ENCODE measurements around the gene ERMN.
"Not testable (repeated sequence)": the region's sequence is repeated elsewhere in the genome, so short reads cannot be mapped to it uniquely, and the experiment has no call there.

ERMN gene, protein sequence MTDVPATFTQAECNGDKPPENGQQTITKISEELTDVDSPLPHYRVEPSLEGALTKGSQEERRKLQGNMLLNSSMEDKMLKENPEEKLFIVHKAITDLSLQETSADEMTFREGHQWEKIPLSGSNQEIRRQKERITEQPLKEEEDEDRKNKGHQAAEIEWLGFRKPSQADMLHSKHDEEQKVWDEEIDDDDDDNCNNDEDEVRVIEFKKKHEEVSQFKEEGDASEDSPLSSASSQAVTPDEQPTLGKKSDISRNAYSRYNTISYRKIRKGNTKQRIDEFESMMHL

DNA sequence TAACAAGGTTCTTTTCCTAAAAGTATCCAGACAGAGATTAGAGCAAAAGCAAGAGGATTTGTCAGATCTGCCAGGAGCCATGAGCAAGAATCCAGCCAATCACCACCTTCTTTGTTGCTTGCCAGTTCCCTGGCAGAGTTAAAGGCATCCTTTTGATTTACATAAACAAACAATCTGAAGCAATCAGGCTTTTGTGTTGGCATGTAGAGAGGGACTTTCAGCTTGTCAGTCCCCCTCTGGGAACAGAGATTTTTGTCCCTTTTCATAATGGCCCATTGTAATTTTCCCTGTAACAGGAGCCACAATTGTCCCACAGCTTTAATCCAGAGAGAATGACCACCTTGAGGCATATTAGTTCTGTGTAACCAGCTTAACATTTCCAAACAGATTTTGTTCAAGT lies at the start of gene ERMN:
ERMN (minus strand) TSS at position 39 of the 400 bp plus-strand sequence. CDS start 182 bp downstream, outside the sequence.
- no peak for DNase-seq (ENCODE audit: low read depth)

DNA sequence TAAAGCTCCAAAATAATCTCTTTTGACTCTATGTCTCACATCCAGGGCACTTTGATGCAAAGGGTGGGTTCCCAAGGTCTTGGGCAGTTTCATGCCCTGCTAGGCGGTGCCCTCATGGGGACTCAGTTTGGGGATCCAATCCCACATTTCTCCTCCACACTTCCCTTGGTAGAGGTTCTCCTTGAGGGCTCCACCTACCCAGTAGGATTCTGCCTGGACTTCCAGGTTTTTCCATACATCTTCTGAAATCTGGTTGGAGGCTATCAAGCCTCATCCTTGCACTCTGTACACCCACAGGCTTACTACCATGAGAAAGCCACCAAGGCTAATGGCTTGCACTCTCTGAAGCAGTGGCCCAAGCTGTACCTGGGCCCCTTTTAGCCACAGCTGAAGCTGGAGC lies 49.8 kb upstream of the ERMN start:
- DNase-seq (ENCODE audit: low read depth), result no peak

DNA sequence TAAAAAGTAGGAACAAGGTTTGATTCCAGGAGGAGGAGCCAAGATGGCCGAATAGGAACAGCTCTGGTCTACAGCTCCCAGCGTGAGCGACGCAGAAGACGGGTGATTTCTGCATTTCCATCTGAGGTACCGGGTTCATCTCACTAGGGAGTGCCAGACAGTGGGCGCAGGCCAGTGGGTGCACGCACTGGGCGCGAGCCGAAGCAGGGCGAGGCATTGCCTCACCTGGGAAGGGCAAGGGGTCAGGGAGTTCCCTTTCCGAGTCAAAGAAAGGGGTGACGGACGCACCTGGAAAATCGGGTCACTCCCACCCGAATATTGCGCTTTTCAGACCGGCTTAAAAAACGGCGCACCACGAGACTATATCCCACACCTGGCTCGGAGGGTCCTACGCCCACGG lies 42.9 kb upstream of the ERMN start:
- not testable (repeated sequence) for DNase-seq (ENCODE audit: low read depth)

DNA sequence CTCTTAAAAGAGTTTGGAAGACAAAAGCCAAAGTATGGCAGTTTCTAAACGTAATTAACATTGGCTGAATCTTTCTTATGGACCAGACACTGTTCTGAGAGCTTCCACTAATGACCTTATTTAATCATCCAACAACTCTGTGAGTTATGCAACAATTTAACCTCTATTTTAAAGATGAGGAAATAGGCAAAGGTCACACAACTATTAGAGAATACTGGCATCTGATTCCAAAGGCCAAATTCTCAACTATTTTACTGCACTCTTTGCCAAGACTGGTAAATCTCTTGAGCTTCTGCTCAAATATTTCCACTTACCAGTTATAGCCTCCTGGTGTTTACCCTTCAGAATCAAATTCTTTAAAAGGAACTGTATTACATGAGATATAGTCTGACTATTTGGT lies 42.1 kb upstream of the ERMN start:
- no peak for DNase-seq (ENCODE audit: low read depth)

DNA sequence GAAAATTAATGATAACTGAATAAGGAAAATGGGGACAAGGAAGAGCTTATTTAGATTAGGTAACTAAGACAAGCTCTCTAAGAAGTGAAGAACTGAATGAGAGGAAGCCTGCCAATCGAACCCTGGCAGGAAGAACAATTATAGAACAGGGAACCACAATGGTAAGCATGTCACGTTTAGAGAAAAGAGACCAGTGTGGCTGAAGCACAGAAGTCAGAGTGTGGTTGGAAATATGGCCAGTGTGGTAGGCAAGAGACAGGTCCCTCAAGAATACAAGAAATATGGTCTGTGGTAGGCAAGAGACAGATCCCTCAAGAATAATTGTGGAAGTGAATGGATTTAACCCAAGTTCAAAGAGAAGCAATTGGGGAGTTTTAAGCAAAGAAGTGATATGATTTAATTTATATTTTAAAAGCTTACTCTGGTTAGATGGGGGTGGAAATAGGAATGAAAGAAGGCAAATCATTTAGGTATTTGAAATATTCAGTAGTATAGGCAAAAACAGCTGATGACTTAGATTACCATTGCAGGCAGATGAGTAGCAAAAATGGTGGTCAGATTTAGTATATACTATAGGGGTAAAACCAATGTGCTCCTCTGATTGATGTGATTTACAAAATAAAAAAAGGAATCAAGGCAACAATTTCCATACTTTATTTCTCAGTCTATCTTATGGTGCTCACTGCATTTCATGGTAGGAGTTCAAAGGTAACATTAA lies 38.8 kb upstream of the ERMN start:
- no peak for DNase-seq (ENCODE audit: low read depth)

DNA sequence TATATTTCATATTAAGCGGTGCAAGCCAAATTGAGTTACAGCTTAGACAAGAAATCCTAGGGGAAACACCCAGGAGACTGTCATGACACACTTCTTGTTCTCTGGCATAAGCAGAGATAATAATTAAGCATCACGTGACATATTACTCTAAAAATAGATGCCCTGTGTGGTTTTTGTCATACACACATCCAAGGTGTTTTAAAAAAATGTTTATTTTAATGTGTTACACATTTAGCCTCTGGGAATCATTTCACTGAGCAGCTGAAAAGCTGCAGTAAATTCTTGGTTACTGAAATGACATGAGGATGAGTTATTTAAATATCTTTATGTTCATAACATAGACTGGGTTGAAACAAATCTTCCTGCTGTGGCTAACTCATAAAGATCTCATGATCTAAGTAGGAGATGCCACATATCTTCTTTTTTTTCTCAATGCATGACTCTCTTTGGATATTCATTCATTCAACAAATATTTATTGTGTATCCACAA lies 38.0 kb upstream of the ERMN start:
- DNase-seq (ENCODE audit: low read depth), result no peak

DNA sequence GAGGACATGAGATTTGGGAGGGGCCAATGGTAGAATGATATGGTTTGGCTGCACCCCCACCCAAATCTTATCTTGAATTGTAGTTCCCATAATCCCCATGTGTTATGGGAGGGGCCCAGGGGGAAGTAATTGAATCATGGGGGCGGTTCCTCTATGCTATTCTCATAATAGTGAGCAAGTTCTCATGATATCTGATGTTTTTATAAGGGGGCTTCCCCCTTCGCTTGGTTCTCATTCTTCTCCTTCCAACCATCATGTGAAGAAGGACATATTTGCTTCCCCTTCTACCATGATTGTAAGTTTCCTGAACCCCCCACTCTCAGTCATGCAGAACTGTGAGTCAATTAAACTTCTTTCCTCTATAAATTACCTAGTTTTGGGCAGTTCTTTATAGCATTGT lies 37.0 kb upstream of the ERMN start:
- DNase-seq (ENCODE audit: low read depth), result no peak

DNA sequence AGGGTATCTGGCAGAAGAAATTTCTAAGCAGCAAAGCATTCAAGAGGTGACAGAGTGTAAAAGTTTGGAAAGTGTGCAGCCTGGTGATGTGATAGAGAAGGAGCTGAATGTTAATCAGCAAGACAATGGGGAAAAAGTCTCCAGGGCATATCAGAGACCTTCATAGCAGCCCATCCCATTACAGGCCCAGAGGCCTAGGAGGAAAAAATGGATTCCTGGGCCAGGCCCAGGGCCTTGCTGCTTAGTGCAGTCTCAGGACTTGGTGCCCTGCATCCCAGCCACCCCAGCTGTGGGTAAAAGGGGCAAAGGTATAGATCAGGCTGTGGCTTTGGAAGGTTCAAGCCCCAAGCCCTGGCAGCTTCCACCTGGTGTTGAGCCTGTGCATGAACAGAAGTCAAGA lies 35.9 kb upstream of the ERMN start:
- DNase-seq (ENCODE audit: low read depth), result no peak

DNA sequence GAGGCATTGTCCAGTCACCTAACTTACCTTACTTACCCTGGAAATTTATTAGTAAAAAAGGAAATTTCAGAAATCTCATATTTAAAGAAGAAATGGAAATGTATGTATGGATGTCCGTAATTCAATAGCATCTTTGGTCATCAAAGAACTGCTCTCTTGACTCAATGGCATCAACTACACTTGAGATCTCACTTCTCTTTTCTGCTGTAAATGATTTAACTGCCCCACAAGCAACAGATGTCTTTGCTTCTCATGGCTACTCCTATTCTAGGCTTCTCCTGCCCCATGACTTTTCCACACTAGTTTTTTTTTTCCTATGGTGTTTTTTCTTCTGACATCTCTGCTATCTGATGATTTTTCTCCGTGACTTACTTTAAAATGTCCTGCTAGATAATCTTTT lies 34.0 kb upstream of the ERMN start:
- no peak for DNase-seq (ENCODE audit: low read depth)

DNA sequence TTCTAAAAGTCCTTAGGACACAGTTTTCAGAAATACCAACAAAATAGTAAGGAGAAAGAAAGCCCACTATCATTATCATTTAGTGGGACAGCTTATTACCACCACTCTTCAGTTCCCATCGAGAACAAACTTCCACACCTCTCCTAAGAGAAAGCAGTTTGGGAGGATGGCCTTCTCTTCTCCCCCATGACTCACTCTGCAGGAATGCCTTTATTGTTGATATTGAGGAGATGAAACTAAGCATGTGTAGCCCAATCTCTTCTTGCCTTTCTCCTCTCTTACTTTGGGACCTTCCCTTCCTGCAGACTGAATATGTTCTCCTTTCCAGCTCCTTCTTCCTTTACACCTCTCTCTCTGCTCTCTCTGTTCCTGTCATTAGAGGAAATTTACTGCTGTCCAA lies 30.0 kb upstream of the ERMN start:
- no peak for DNase-seq (ENCODE audit: low read depth)

DNA sequence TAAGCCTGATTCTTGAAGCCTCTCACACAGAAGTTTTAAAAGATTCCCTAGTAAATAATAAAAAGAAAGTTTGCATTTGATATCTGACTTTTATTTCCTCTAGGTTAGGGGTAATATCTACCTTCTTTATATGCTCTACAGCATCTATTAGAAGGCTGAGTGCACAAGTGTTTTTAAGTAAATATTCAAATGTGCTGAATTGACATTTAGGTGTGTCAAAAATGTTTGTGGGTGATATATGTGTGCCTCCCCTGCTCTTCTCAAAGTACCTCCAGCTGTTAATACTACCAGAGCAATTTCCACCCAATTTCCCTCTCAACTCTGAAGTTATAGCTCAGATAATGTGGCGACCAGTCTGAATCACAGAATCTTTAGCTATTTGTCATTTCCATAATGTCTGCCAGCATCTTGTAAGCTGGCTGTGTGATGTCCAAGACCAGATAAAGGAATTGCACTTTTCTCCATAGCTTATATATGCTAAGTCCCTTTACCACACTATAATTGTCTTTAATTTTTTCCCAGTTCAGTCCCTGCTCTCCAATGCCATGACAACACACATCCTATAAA lies 24.4 kb upstream of the ERMN start:
- no peak for DNase-seq (ENCODE audit: low read depth)

DNA sequence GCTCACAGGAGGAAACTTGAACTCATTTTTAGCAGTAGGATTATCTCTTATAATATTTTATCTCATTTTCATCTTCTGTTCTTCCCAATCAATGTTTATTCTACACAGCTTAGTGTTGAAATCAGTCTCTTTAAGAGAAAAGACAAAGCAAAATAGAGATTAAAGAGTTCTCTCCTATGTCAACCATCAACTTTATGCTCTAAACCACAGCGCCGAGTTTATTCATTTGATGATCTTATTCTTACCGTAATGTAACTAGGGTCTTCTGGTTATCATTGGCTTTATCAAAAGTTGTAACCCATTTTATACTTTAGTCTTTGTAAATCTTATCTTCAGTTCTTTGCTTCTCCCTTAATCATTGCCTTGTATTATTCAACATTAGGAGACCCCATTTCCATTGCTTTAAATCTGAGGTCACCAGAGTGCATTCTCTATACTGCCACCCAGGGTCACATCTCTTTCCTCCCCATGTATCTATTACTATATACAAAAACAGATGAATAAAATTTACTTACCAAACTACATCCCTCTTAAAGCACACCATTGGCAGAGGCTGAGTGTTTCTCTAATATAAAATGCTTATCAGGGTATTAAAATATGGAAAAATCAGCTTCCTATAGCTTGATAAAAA lies 22.8 kb upstream of the ERMN start:
- no peak for DNase-seq (ENCODE audit: low read depth)

DNA sequence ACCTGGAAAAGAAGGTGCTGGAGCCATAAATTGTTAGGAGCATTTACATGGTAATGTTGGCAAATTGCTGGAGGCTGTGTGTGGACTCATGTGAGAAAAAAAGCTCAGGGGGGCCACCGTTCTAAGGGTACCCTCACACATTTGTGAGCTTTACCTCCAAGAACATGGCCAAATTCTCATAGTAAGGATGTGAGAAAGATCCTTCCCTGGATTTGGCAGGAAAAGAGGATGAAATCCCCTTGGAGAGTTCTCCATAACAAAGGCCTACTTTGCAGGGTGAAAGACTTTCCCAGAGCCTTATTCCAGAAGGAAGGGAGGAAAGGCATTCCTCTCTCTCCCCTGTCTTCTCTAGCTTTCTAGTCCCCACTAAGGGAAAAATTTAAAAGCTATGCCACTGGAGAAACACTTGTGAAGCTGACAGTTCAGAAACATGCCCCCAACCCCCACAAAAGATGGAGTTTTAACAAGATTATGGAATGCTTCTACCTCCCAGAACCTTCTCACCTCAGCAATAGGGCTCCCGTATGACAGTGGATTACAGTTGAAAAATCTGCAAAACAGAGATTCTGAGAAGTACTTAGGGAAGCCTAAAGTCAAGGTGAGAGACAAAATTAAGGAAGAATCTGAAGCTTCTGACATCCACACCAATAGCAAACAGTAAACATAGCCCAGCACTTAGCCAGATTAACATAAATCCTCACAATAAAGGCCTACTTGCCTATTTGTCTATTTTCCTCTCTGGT lies 20.2 kb upstream of the ERMN start:
- DNase-seq (ENCODE audit: low read depth), result no peak

DNA sequence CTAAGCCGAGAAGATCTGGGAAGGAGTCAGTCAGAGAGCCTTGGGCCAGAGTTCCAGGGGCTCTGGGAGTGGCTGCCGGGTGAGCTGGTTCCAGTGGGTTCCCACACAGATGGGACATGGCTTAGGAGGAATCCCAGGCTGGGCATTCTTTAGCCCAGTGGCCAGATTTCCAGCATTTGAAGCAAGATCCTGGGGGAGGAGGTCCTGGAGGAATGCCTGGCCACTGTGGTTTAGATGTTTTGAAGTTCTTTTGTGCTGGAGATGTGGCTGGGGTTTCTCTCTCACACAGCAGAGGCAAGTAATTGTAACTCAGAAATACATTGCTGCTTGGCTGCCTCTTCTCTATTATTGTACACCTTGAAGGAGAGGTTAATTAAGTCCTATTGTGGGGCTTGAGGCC lies 15.8 kb upstream of the ERMN start:
- not testable (repeated sequence) for DNase-seq (ENCODE audit: low read depth)

DNA sequence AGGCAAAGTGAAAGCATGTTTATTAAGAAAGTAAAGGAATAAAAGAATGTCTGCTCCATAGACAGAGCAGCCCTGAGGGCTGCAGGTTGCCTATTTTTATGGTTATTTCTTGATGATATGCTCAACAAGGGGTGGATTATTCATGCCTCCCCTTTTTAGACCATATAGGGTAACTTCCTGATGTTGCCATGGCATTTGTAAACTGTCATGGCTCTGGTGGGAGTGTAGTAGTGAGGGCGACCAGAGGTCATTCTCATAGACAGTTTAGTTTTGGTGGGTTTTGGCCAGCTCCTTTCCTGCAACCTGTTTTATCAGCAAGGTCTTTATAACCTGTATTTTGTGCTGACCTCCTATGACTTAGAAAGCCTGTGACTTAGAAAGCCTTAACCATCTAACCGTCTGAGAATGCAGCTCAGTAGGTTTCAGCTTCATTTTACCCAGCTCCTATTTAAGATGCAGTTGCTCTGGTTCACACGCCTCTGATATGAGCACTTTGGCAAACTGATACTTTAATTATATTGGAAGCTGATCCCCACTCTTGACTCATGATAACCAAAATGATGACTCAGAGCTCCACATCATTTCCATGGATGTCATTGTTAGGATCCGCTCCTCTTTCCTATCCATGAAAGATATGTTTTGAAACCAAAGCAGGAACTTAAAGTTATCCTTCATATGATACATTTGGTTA lies 14.5 kb upstream of the ERMN start:
- no peak for DNase-seq (ENCODE audit: low read depth)

DNA sequence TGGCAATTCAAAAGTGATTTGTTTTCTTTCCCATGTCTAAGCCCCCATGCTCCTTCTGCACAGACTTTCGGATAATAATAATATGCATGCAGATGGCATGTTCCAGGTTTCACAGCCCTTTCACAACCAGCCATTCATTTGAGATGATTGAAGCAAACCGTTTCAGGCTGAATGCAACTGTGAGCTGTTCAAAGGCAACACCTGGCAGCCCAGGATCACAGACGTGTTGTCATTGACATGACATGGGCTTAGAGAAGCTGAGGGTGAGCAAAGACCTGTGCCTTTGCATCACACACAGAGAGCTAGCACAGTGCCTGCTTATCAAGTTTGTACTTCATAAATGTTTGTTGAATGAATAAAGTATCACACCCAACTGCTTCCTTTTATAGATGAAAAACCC lies 12.4 kb upstream of the ERMN start:
- DNase-seq (ENCODE audit: low read depth), result no peak

DNA sequence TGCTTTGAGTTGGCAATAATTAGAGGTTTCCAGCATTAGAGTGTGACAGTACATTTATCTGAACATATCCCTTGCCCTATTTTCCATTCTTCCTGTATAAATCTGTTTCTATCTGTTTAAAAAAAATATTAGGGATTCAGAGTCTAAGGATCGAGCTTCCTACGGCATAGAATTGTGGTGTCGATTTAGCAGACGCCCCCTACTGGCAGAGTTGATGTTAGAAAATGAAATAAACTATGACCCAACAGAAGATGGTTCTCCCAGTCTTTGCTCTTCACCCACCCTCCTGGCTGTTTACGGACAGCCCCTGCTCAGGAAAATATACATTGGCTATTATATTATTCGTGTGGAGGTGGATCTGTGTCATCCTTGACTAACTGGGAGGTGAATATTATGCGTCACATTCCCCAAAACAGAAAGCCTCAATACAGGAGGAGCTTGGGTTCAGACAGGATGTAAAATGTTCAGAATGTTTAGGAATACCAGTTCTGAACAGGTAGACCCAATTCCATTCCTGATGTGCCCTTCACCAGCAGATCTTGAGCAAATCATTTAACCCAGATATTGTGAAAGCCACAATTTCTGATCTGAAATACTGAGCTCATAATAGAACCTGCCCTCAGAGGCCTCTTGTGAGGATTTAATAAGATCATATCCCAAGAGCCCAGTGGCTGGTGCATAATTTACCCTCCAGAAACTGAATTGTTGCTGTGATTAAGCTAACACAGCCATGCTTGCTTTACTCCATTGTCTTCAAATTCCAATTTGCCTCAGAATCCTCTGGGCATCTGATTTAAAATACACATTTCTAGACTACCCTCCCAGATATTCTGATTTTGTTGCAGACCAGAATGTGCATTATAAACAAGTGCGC lies 10.8 kb upstream of the ERMN start:
- DNase-seq (ENCODE audit: low read depth), result peak; percentile 34

DNA sequence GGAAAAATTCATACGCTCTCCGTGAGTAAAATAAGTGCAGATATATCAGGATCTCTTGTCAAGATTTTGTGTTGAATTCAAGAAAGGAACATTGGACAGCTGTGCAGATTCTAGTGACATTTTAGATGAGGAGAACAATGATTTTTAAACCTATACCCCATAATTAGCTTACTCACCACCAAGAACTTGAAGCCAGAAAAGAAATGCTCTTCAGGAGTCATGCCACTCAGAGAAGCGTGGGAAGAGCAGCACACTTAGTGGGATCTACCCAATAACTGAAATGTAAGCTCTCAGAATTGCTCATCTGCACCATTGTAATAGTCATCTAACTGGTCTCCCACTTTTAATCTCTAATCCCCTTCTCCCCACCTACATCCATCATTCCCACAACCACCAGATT lies 9.2 kb upstream of the ERMN start:
- no peak for DNase-seq (ENCODE audit: low read depth)

DNA sequence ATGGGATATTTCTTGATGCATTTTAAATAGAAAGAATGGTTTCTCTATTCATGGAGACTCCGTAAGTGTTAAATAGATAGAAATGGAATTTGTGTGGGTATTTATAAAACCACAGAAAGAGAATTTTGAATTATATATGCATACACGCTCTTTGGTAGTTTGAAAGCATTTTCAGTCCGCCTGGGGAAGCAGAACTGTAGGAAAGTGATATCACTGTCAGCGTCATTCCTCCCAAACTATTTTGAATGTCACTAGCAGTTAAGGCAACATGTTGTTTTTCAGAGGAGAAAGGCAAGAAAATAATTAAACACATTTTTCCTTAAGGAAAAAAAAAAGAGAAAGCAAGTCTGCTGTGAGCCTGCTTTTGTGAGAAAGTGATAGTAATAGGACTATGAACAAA lies 8.7 kb upstream of the ERMN start:
- no peak for DNase-seq (ENCODE audit: low read depth)

DNA sequence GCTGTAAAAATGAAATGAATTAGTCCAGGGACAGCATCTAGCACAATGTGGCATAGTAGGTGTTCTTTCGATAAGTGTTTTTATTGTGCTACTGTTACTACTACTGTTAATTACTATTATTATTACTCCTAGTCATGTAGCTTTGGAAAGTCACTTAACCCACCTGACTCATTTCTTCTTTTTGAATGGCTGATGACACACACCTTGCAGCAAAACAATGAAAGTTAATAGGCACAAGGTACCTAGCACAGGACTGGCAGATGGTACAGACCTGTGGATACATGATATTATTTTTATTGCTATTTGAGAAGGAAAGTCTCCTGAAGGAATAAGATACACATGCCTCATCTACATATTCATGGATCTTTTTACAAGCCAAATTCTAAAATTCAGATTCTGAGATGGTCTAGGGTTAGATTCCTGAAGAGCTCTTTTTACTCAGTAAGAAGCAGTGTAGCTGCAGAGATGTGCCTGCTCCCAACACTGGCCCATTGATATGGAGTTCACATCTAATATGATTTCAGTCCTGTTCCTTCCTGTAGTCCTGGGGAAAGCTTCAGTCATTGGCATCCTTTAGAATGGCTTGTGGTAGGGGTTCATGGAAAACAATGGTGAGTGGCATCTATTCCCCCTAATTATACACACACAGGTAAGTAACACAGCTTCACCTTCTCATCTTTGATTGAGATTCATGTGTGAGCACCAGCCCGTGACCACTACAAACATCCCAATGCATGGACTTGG lies 7.9 kb upstream of the ERMN start:
- no peak for DNase-seq (ENCODE audit: low read depth)

Measured in amniotic epithelial cell (primary cell).